22Rv1 (cell line): Measurements from ENCODE around the gene SH3TC2.

ENCODE experiments used
- ZFX ChIP-seq: fragments of 450-650 bp; IDR thresholded peaks from 2 replicates; pipeline ENCODE4 v1.6.1; 2017; ENCODE audit warnings: antibody characterized with exemption, borderline replicate concordance
- TF ChIP-seq, protein P1 (sequence below): fragments of 450-650 bp; IDR thresholded peaks from 2 replicates; pipeline ENCODE4 v1.5.1; 2017; ENCODE audit warnings: mild to moderate bottlenecking

DNA sequence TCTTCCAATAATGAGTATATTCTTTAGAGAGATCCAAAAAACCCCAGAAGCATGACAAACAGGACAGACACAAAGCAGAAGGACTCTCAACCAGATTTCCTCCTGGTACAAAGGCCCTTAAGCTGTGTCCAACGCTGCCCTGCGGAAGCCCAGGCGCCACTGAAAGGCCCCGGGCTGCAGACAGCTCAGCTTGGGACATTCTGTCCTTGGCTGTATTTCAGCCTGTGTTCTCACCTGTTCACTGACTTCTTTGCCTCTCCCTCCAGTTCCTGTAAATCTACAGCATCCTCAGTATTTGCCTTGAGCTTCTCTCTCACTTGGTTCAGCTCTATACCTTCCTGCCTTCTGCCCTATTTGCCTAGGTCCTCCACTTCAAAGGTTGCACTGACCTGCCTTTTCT, 96.5 kb downstream of the SH3TC2 start:
- TF ChIP-seq, protein P1, sequence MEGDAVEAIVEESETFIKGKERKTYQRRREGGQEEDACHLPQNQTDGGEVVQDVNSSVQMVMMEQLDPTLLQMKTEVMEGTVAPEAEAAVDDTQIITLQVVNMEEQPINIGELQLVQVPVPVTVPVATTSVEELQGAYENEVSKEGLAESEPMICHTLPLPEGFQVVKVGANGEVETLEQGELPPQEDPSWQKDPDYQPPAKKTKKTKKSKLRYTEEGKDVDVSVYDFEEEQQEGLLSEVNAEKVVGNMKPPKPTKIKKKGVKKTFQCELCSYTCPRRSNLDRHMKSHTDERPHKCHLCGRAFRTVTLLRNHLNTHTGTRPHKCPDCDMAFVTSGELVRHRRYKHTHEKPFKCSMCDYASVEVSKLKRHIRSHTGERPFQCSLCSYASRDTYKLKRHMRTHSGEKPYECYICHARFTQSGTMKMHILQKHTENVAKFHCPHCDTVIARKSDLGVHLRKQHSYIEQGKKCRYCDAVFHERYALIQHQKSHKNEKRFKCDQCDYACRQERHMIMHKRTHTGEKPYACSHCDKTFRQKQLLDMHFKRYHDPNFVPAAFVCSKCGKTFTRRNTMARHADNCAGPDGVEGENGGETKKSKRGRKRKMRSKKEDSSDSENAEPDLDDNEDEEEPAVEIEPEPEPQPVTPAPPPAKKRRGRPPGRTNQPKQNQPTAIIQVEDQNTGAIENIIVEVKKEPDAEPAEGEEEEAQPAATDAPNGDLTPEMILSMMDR, result no peak
- no peak for TF ChIP-seq ZFX
